Activated T-helper 2 cell treated with anti-CD3 and anti-CD28 coated beads, Interferon-gamma antibody, Interleukin-2, Interleukin-4, amounts not matched to agents 10 μg/mL and 5 μg/mL and 100 μg/mL, durations not matched to agents 14 hours and 24 hours and 36 hours (primary cell): ENCODE results near the gene SRGAP3. TPM values are rescaled to one million over a fixed set of nuclear protein-coding genes. Genes with fewer than 3 reads are reported as not detected.

Experiments used
- DNase-seq: peaks from one replicate; pipeline ENCODE4 v3.0.0; 2021; ENCODE audit warnings: low spot score
- H3K27ac Mint-ChIP-seq: one replicate; pipeline ENCODE4 v1.8.0; 2021; ENCODE audit warnings: mixed read lengths
- H3K27me3 Mint-ChIP-seq: one replicate; pipeline ENCODE4 v1.8.0; 2021; ENCODE audit warnings: low read depth, mixed read lengths
- H3K36me3 Mint-ChIP-seq: one replicate; pipeline ENCODE4 v1.8.0; 2021; ENCODE audit warnings: low read depth, mixed read lengths
- H3K4me1 Mint-ChIP-seq: one replicate; pipeline ENCODE4 v1.8.0; 2021; ENCODE audit warnings: low read depth, mixed read lengths
- H3K4me3 Mint-ChIP-seq: one replicate; pipeline ENCODE4 v1.8.0; 2021; ENCODE audit warnings: low read depth, mild to moderate bottlenecking, moderate library complexity, mixed read lengths
- H3K9me3 Mint-ChIP-seq: one replicate; pipeline ENCODE4 v1.8.0; 2021; ENCODE audit warnings: mixed read lengths
- intact Hi-C: fragments of 100-400 bp; cut with micrococcal nuclease; formaldehyde crosslinking; loops from one replicate; pipeline ENCODE4 v1.15.1; 2023
- total RNA-seq: library from RNA; stranded (reverse); gene quantifications from 2 replicates; pipeline ENCODE4 v1.2.3, GENCODE V29; 2022

The SRGAP3 gene
- total RNA-seq, 1 donor from 2014 or later, result 0.71 TPM

DNA sequence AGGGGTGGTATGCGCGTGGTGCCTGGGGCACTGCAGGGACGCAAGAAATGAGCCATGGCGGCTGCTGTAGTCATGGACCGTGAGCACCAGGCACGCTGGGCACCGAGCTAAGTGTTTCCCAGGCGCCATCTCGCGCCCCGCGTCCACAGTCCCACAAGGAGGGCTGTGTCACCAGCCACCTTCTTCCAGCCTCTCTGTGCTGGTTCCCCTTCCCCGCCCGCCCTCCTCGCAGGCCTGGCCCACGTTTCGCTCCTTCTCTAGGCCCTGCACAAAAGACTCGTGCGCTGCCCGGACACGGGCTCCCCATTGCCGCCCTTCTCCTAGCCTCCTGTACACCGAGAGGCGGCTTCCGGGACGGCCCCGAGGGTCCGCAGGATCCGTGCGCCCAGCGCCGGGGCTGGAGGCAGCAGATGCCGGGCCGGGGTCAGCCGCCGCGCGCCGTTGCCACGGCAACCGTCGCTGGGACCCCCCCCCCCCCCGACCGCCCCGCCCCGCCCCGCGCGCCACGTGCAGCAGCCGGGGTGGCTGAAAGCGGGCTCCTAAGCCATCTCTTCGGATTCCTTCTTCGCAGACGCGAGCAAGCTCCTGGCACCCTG is 113.4 kb downstream of the SRGAP3 start:
- DNase-seq, result no peak
- H3K27me3 Mint-ChIP-seq, result peaks cover 49% of the 10 kb centered on the region
- no peaks in the 10 kb centered on the region for H3K4me1 Mint-ChIP-seq
- no peak overlapping the region for H3K27ac Mint-ChIP-seq
- H3K36me3 Mint-ChIP-seq, result no peaks in the 10 kb centered on the region
- intact Hi-C loops, result no loop called here
- H3K9me3 Mint-ChIP-seq, result no peaks in the 10 kb centered on the region
- H3K4me3 Mint-ChIP-seq, result peak overlapping the region; percentile 32

DNA sequence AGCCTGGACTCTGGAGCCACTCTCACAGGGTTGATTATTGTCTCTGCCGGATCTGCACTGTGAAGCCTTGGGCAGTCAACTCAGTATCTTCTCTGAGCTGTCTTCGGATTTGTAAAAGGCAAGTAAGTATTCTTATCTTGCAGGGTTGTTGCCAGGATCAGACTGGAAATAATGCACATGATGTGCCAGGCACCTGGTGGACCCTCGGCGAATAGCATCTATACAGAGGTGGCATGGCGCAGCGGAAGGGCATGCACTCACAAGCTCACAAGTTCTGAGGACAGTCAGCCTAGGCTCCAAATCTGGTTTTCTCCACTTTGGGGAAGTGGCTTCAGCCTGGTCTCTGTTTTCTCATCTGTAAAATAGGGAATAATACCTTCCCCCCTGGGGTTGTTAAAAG is 113.9 kb downstream of the SRGAP3 start:
- peaks cover 48% of the 10 kb centered on the region for H3K27me3 Mint-ChIP-seq
- no peak overlapping the region for H3K4me3 Mint-ChIP-seq
- H3K36me3 Mint-ChIP-seq, result no peaks in the 10 kb centered on the region
- H3K27ac Mint-ChIP-seq, result no peak overlapping the region
- H3K9me3 Mint-ChIP-seq, result no peaks in the 10 kb centered on the region
- H3K4me1 Mint-ChIP-seq, result no peaks in the 10 kb centered on the region
- DNase-seq, result no peak
- intact Hi-C loops, result no loop called here

DNA sequence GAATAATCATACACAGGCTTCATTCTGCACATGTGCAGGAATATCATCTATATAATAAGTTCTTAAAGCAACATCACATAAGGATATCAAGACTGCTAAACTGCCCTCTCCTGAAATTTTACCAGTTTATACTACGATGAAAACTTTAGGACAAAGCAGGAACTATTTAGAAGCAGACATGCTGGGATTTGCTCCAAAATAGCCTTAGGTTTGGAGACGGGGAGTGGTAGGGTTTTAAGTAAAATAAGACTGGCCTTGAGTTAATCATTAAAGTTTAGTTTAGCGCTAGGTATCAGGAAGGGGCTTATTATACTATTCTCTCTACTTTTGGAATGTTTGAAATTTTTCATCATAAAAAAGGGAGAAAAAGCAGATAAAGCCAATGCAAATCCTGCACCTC is 115.8 kb downstream of the SRGAP3 start:
- DNase-seq, result no peak
- Mint-ChIP-seq H3K4me1 (no peaks in the 10 kb centered on the region), H3K27ac (no peak overlapping the region), H3K27me3 (peaks cover 38% of the 10 kb centered on the region), H3K36me3 (no peaks in the 10 kb centered on the region), H3K9me3 (no peaks in the 10 kb centered on the region), H3K4me3 (no peak overlapping the region)
- intact Hi-C loops, result no loop called here

DNA sequence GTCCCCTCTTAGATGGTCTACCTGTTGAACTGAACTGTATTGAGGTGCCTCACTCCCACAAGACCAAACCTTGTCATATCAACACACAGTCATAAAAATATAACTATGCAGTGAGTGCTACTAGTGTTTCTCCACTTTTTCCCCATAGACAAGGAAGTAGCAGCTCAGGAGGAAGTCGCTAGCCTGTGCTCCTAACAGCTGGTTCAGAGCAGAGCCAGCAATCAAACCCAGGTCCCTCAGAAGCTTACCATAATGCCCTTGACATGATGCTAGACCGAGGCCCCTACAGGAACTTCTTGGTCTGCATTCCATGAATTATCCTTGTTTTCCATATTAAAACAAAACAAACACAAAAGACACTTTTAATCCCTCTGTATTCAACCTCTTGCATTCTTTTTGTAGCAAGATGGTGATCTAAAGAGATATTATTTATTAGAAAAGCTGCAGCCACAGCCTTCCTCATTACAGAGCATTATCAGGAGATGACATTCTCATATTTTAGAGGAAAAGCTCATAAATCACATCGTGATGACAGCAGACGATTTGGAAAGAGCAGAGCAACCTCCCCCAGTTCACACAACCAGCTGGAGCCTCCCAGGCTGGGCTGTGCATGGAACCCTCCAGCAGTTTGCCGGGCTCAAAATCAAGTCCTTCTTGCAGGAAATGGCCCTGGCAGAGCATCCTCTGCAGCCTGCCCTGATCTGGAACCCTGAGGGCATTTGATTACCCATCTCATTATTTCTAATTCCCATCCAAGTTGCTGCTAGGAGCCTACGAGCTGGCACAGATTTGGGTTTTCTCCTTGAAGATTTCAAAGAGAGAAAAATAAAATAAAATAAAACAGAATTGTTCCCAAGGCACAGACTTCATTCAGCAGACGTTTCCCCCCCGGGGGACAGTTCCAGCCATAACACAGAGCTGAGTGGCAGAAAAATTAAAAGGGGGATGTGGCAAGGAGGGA is 118.8 kb downstream of the SRGAP3 start:
- H3K4me1 Mint-ChIP-seq, result no peaks in the 10 kb centered on the region
- H3K36me3 Mint-ChIP-seq, result no peaks in the 10 kb centered on the region
- no peak overlapping the region for H3K4me3 Mint-ChIP-seq
- H3K27ac Mint-ChIP-seq, result no peak overlapping the region
- intact Hi-C loops, result no loop called here
- no peaks in the 10 kb centered on the region for H3K9me3 Mint-ChIP-seq
- H3K27me3 Mint-ChIP-seq, result peaks cover 18% of the 10 kb centered on the region
- DNase-seq, result no peak

DNA sequence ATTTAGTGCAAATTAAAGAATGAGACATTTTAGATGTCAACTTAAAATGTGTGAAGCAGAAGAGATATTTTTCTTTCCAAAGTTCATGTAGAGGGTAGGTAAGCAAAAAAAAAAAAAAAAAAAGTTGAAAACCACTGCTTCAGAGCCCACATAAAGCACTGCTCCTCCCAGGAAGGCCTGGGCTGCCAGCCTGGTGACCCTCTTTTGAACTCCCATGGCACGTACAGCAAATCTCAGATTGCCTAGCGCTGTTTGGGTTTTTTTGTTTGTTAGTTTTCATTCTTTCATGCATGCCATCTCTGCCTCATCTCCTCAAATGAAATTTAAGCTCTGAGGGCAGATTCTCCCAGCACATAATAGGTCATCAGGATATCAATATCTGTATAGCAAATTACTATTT is 120.1 kb downstream of the SRGAP3 start:
- H3K27me3 Mint-ChIP-seq, result peaks cover 12% of the 10 kb centered on the region
- H3K9me3 Mint-ChIP-seq, result no peaks in the 10 kb centered on the region
- no peaks in the 10 kb centered on the region for H3K36me3 Mint-ChIP-seq

DNA sequence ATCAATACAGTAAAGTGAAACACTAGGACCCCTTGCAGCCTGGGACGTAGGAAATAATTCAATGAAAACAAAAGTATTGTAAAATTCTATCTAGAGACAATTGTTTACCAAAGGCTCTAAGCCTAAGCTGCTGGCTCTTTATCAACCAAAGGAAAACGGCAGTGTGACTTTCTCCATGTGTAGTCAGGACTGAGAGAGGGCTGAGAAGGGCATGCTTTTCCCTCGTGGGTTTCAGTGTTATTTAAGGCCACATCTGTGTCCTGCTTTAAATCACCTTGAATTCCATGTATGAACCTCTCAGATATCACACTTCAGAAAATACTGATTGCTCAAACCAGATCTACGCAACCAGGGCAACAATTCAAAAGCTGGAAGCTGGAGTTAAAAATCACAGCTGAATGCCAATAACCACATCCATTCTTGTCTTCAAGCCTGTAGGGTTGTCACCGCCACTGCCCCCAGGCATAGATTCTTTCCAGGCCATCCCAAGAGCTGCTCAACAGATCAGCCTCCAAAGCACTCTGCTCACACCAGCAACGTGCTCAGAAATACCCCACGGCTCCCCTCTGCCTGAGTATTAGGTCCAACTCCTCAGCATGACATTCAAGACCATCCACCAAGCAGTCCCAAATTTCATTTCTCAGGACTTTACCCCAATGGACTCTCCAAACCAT is 124.0 kb downstream of the SRGAP3 start:
- Mint-ChIP-seq H3K9me3 (no peaks in the 10 kb centered on the region), H3K4me1 (no peaks in the 10 kb centered on the region), H3K27ac (no peak overlapping the region), H3K36me3 (no peaks in the 10 kb centered on the region), H3K27me3 (peaks cover 2% of the 10 kb centered on the region), H3K4me3 (no peak overlapping the region)
- intact Hi-C loops, result no loop called here
- DNase-seq, result no peak

More for the DNA sequence above, 120.1 kb downstream of the SRGAP3 start:
- Mint-ChIP-seq H3K4me1 (no peaks in the 10 kb centered on the region), H3K4me3 (no peak overlapping the region), H3K27ac (no peak overlapping the region)
- no peak for DNase-seq
- intact Hi-C loops, result no loop called here

DNA sequence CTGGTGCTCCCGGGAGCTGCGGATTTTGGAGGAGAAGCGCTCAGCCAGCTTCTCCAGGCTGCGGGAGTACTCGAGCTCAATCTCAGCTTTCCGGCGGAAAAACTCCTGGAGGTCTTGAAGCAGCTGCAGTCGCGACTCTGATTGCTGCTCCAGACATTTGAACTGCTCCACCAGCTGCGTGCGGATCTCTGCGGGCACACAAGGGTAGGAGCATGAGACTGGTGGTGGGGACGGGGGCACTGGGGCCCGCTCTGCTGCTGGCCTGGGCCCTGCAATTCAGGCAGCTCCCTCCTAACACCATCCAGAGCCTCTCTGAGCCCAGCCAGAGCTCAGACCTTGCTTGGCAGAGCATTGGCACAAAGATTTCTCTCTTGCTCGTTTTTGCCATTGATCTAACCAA is 124.7 kb downstream of the SRGAP3 start:
- Mint-ChIP-seq H3K27me3 (no peaks in the 10 kb centered on the region), H3K4me1 (no peaks in the 10 kb centered on the region), H3K4me3 (no peak overlapping the region), H3K36me3 (no peaks in the 10 kb centered on the region), H3K9me3 (no peaks in the 10 kb centered on the region), H3K27ac (no peak overlapping the region)
- intact Hi-C loops, result no loop called here
- no peak for DNase-seq

DNA sequence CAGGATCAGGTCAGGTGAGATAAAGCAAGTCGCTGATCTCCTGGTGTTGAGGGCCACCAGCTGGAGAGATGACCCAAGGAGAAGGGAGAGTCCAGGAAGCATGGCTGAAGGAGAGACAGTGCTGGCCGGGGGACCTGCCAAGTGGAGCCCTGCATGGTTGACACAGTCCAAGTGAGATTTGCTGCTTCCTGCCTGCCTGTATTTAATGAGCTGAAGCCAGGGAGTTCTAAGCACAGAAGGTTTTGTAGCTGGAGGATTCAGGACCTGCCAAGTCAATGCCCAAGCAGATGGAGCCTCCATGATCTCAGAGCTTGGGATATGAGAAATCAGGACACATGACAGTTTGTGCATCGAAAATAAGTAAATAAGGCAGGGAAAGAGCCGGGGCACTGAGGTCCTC is 125.6 kb downstream of the SRGAP3 start:
- DNase-seq, result no peak
- peaks cover 3% of the 10 kb centered on the region for H3K4me1 Mint-ChIP-seq
- H3K27ac Mint-ChIP-seq, result no peak overlapping the region
- no peaks in the 10 kb centered on the region for H3K9me3 Mint-ChIP-seq
- intact Hi-C loops, result no loop called here
- no peak overlapping the region for H3K4me3 Mint-ChIP-seq
- no peaks in the 10 kb centered on the region for H3K36me3 Mint-ChIP-seq
- no peaks in the 10 kb centered on the region for H3K27me3 Mint-ChIP-seq

DNA sequence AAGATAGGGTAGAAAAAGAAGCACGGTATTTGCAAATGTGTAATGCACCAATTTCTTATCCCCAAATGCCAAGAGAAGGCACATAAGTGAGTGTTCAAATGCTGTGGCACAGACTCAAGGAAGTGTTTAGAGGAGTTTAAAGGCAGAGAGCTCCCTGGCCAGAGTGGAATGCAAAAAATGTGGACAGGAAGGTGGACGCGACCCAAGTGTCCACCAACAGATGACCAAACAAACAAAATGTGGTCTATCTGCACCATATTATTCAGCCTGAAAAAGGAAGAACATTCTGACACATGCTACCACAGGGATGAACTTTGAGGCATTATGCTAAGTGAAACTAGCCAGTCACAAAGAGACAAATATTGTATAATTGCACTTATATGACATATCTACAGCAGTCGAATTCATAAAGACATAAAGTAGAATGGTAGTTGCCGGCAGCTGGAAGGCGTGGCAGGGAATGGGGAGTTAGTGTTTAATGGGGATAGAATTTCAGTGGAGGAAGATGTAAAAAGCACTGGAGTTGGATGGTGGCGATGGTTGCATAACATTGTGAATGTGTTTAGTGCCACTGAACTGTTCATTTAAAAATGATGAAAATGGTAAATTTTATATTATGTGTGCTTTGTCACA is 126.6 kb downstream of the SRGAP3 start:
- intact Hi-C loops, result no loop called here
- no peaks in the 10 kb centered on the region for H3K9me3 Mint-ChIP-seq
- no peak overlapping the region for H3K4me3 Mint-ChIP-seq
- H3K36me3 Mint-ChIP-seq, result no peaks in the 10 kb centered on the region
- H3K27me3 Mint-ChIP-seq, result peaks cover 2% of the 10 kb centered on the region
- no peak overlapping the region for H3K27ac Mint-ChIP-seq
- DNase-seq, result no peak
- peaks cover 3% of the 10 kb centered on the region for H3K4me1 Mint-ChIP-seq

DNA sequence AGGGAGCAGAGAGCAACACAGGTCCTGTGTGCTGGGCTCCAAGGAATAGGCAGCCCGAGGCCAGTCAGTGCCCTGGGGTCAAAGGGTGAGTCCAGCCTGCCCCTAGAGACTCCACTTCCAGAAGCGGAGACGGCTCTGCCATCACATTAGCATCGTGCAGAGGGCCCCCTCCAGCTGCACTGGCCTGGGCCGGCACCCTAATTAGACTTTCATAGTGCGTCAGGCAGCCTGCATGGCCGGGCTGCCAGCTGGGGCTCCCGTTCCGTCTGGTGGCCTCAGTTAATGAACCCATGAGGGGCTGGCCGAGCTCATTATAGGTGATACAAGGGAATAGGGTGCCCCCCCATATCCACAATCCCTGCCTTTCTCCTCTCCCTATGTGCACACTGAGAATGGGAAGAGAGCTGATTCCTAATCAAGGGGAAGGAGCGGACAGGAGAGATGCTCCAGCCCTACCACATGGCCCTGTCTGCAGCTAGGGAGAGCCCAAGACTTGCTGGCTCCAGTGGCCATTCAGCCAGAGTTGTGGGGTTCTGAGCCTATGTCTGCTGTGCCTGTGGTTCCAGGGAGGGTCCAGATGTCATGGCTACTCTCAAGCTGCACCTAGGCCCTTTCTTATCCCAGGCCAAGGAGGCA is 128.0 kb downstream of the SRGAP3 start:
- Mint-ChIP-seq H3K4me3 (no peak overlapping the region), H3K9me3 (no peaks in the 10 kb centered on the region), H3K4me1 (peaks cover 3% of the 10 kb centered on the region), H3K27me3 (peaks cover 10% of the 10 kb centered on the region), H3K27ac (no peak overlapping the region), H3K36me3 (no peaks in the 10 kb centered on the region)
- DNase-seq, result no peak
- intact Hi-C loops, result no loop called here

DNA sequence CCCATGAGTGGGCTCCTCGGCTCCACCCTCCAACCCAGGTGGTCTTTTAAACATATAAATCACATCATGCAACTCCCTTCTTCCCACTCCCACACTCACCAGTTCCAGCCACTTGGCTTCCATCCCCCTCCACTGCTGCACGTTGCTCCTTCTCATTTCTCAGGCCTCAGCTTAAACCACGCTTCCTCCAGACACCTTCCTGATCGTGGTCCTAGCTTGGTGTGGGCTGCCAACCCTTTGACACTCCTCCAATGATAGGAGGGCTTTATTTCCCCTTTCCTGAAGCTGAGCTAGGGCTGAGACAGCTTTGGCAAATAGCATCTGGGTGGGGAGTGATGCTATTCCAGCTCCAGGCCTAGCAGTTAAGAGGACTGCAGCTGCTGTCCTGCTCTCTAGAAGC is 130.1 kb downstream of the SRGAP3 start:
- Mint-ChIP-seq H3K4me3 (no peak overlapping the region), H3K27me3 (peaks cover 21% of the 10 kb centered on the region), H3K36me3 (no peaks in the 10 kb centered on the region), H3K27ac (no peak overlapping the region), H3K9me3 (no peaks in the 10 kb centered on the region), H3K4me1 (peaks cover 3% of the 10 kb centered on the region)
- DNase-seq, result no peak
- intact Hi-C loops, result no loop called here

DNA sequence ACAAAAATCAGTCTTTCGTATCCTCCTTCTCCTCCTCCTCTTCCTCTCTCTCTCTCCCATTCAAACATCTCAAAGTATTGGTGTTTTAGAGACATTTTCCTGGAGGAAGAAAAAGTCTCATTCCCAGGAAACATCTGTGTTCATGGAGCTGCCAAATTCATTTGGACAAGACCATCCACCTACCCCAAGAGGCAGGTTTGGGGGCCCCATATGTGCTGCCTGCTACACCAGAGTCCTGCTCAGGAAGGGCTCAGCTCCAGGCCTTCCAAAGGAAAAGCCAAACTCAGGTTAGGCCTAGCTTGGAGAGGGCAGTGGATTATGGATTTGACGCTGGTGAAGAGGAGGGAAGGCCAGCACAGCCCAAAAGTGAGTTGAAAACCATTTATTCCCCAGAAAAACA is 131.2 kb downstream of the SRGAP3 start:
- Mint-ChIP-seq H3K27me3 (peaks cover 21% of the 10 kb centered on the region), H3K27ac (no peak overlapping the region), H3K4me3 (no peak overlapping the region), H3K4me1 (peaks cover 3% of the 10 kb centered on the region), H3K9me3 (no peaks in the 10 kb centered on the region), H3K36me3 (no peaks in the 10 kb centered on the region)
- intact Hi-C loops, result no loop called here
- DNase-seq, result no peak
